Bone marrow (tissue), 2 donors: ENCODE data around the gene MCOLN1.
"Not testable (repeated sequence)": the region's sequence is repeated elsewhere in the genome, so short reads cannot be mapped to it uniquely, and the experiment has no call there.

Source experiments
- DNase-seq, 2 donors: peaks; one replicate each; lab custom pipeline; 2025; lab: John Stamatoyannopoulos, UW

Gene MCOLN1

DNA sequence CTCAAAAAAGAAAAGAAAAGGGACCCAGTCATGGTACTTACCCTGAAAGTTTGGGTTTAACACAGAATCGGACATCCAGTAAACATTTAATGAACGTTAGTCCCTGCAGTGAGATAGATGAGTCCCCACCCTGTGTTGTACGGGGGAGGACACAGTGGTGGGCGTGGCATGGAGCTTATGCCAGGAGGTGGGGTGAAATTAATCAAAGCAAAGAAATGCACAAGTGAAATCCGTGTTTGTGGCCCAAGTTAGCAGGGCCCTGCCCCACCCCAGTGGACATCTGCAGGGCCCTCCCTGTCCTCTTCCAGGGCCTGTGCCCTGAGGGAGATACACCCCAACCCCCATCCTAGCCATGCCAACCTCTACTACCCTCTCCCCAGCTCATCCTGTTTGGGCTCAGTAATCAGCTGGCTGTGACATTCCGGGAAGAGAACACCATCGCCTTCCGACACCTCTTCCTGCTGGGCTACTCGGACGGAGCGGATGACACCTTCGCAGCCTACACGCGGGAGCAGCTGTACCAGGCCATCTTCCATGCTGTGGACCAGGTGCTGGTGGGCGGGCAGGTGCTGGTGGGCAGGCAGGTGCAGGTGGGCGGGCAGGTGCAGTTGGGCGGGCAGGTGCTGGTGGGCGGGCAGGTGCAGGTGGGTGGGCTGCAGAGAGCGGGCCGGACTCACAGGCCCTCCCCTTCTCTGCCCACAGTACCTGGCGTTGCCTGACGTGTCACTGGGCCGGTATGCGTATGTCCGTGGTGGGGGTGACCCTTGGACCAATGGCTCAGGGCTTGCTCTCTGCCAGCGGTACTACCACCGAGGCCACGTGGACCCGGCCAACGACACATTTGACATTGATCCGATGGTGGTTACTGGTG lies 3.9 kb downstream of the MCOLN1 start:
- DNase-seq = no peak

DNA sequence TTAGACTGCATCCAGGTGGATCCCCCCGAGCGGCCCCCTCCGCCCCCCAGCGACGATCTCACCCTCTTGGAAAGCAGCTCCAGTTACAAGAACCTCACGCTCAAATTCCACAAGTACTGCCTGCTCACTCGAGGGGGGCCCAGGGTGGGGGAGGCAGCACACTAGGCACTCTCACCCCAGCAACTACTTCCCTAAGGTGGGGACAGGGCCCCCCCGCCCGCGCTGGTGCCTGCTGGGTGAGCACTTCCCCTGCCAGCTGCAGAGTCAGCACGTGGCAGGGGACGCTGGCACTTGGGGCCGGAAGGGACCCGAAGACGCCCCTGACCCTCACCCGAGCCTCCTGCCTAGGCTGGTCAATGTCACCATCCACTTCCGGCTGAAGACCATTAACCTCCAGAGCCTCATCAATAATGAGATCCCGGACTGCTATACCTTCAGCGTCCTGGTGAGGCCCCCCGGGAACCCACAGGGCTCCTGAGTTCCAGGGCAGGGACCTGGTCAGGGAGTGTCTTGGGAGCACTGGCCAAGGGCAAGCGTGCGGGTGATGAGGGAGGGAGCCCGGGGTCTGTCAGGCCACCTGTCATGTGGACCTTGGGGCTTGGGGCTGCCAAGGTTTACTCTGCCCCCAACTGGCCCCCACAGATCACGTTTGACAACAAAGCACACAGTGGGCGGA lies 5.2 kb downstream of the MCOLN1 start:
- DNase-seq = peak; percentile 4 to 19

DNA sequence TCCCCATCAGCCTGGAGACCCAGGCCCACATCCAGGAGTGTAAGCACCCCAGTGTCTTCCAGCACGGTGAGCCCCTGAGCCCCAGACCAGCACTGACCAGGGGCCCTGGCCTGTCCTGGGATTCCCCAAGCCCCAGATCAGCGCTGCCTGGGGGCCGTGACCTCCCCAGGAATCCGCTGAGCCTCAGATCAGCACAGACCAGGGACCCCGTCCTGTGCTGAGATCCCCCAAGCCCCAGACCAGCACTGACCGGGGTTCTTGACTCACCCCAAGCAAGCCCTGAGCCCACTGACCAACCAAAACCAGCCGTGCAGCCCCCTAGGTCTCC lies 5.7 kb downstream of the MCOLN1 start:
- no peak for DNase-seq

DNA sequence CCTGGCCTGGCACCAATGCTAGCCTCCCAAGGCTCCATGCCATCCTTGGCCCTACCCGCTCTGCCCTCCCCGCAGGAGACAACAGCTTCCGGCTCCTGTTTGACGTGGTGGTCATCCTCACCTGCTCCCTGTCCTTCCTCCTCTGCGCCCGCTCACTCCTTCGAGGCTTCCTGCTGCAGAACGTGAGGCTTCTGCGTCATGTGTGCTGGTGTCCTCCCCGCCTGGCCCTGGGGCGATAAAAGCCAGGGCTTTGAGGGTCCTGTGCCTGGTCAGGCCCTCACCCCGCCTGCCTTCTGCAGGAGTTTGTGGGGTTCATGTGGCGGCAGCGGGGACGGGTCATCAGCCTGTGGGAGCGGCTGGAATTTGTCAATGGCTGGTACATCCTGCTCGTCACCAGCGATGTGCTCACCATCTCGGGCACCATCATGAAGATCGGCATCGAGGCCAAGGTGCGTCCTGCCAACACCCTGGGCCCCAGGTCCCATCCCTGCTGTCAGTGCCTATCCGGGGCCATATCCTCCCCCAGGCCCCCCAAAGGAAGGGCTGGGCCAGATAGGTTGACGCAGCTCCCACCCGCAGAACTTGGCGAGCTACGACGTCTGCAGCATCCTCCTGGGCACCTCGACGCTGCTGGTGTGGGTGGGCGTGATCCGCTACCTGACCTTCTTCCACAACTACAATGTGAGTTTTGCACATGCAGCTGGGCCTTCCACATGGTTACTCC lies 6.3 kb downstream of the MCOLN1 start:
- no peak for DNase-seq

DNA sequence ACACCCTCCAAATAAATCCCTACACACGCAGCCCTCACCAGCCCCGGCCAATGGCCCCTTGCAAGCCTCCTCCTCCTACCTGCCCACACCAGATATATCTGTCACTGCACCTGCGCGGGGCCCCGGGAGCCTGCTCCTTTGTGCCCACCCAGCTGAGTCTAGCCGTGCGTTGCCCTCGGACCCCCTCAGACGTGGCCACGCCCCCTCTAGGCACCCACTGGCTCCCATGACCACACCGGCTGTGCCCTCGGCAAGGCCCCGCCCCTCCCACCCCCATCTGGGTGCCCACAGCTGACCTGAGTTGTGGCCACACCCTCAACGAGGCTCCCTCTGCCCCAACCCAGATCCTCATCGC lies 6.8 kb downstream of the MCOLN1 start:
- DNase-seq = no peak

DNA sequence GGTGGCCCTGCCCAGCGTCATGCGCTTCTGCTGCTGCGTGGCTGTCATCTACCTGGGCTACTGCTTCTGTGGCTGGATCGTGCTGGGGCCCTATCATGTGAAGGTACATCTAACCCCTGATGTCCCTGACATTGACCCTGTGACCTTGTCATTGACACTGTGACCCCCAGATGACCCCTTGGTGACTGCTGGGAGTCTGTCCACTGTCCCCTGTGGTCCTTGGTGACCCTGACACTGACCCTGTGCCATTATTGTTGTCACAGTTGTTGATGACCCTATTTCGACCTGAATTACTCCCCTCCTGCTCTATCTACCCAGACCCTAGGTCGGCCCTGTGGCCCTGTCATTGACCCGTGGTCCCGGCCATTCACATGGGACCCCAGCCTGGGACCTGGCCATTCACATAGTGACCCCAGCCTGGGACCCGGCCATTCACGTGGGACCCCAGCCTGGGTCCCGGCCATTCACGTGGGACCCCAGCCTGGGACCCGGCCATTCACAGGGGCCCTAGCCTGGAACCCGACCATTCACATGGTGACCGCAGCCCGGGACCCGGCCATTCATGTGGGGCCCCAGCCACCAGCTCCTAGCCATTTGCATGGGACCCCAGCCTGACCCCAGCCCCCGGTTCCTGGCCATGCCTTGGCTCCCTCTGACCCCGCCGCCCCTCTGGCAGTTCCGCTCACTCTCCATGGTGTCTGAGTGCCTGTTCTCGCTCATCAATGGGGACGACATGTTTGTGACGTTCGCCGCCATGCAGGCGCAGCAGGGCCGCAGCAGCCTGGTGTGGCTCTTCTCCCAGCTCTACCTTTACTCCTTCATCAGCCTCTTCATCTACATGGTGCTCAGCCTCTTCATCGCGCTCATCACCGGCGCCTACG lies 7.4 kb downstream of the MCOLN1 start:
- no peak for DNase-seq

DNA sequence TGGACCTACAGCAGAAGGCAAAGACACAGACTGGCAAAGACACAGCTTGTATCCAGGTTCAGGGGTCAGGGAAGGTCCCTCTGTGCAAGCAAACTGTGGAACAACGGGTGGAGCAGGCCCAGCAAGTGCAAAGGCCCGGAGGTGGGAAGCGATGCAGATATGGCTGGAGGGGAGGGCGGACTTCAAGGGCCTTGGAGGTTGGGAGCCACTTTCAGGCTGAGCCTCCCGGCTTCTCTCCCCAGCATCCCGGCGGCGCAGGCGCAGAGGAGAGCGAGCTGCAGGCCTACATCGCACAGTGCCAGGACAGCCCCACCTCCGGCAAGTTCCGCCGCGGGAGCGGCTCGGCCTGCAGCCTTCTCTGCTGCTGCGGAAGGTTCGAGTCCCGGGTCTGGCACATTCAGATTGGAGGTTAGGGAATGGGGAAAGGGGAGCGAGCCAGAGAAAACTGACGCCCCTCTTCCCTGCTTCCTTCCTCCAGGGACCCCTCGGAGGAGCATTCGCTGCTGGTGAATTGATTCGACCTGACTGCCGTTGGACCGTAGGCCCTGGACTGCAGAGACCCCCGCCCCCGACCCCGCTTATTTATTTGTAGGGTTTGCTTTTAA lies 11.0 kb downstream of the MCOLN1 start:
- no peak for DNase-seq

DNA sequence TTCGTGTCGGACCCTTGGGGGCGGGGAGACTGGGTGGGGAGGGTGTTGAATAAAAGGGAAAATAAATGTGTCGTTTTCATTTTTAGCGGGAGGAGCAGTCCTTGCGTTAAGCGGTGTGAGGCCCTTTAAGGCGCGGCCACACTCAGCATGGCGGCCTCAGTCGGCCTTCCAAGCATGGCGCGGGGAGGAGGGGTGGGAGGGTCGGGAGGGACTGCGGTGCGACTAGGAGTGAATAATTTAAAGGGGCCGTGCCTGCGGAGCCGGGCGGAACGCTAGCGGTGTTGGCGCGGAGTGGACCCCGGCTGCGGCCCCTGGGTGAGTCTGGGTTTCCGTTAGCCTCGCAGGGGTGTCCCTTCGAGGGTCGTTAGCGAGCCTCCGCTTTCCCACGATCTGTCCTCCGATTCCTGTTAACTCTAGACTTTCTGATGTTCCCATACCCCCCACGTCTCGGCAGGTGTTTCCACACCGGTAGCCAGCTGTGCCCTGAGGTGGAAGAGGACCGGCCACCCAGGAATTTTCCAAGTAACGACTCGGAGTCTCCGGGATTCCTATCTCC lies 11.6 kb downstream of the MCOLN1 start:
- peak; percentile 40 to 62 for DNase-seq

DNA sequence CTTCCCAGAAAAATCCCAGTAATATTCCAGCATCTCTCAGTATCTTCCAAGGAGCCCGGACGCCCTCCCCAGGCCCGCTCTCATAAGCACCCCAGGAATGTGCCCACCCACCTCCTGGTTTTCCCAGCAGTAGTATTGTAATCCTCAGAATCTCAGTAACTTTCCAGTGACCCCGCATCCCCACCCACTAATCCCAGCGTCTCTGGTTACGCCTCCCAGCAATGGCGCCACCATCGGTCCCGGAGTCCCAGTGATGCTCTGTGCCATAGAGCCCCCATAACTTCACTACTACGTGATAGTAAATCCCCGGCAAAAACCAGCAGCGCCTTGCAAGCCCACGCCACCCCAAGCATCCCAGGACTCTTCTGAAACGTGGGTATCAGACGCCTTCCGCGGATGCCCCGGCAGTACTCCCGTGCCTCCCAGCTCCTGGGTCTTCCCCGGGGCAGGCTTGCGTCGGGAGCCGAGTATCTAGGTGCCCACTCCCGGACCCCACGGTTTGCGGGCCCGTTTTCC lies 12.2 kb downstream of the MCOLN1 start:
- peak in 1 of 2 donors; percentile 28 for DNase-seq

DNA sequence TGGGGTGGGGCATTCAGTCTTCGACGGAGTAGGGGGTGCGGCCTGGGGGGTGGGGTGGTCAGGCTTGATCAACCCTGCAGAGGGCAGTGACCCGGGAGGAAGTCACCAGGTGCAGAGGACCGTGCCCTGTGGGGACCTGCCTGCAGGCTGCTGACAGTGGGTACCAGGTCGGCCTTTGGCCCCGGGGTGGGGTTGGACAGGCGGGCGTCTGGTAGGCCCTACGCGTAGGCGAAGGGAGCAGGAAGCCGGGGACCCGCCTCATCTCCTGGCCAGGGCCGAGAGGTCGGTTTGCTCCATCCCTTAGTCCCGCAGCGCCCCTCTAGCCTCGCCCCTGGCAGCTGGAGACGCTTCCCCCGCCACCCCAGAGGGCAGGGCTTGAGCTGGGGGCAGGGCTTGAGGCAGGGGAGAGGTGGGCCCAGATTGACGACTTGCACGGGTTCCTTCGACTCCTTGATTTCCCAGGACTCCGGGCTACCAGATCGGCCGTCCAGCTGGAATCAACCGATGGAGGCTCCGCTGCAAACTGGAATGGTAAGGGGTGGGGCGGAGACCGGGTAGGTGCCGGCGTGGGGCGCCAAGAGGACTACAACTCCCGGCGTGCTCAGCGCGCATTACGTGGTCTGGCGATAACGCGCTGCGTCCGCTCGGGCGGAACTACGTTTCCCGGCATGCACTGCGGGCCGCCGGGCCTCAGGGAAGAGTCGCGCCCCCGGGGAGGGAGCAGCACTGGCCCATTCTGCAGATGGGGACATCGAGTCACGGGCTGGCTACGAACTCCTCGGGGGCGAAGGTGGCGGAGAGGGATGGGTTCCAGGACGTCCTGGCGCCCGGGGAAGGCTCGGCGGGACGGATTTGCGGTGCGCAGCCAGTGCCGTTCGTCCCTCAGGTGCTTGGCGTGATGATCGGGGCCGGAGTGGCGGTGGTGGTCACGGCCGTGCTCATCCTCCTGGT lies 12.9 kb downstream of the MCOLN1 start, which contains the start of gene PNPLA6:
PNPLA6 (plus strand) TSS at position 671 of the 951 bp plus-strand sequence; CDS start at position 743, 72 bp downstream.
- DNase-seq = peak; percentile 74 to 84

DNA sequence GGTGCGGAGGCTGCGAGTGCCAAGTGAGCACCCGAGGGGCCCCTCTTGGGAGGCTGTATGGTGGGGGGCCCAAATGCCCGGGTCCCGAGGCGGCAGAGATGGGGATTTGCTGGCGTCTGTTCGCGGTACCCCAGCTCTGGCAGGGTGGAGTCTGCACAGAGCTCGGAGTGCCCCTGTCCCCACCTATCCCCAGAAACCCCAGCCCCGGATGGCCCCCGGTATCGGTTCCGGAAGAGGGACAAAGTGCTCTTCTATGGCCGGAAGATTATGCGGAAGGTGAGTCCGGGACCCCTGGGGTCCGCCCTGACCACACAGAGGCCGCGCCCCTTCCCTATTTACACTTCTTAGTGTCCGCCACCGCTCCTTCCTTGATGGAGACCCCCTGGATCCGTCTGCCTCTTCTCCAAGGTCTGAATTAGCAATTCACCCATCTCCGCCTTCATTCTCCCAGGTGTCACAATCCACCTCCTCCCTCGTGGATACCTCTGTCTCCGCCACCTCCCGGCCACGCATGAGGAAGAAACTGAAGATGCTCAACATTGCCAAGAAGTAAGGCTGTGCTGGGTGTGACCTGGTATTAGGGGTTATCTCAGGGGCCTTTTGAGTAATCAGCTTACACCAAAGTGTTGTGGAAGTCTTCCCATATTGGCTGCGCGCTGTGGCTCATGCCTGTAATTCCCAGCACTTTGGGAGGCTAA lies 13.7 kb downstream of the MCOLN1 start:
- no peak for DNase-seq

DNA sequence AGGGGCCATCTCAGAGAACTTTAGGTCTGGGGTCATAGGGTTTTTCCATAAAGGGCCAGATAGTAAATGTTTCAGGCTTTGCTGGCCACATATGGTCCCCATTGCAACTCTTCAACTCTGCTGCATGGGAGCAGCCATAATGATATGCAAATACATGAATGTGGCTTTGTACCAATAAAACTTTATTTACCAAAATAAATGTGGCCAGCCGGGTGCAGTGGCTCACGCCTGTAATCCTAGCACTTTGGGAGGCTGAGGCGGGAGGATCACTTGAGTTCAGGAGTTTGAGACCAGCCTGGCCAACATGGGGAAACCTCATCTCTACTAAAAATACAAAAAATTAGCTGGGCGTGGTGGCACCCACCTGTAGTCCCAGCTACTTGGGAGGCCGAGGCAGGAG lies 16.6 kb downstream of the MCOLN1 start:
- not testable (repeated sequence) for DNase-seq

DNA sequence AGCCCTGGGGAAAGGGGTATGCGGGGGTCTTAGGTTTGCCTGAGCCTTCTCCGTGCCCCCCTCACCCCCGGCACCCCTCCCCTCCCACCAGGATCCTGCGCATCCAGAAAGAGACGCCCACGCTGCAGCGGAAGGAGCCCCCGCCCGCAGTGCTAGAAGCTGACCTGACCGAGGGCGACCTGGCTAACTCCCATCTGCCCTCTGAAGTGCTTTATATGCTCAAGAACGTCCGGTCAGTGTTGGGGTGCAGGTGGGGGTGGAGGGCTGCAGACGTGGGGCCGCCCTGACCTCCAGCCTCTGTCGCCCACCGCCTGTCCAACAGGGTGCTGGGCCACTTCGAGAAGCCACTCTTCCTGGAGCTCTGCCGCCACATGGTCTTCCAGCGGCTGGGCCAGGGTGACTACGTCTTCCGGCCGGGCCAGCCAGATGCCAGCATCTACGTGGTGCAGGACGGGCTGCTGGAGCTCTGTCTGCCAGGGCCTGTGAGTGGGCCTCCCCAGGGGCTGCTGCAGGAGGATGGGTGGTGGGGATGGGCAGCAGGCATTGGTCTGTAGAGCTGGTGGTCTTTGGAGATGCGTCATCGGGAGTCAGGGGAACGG lies 17.5 kb downstream of the MCOLN1 start:
- DNase-seq = no peak

DNA sequence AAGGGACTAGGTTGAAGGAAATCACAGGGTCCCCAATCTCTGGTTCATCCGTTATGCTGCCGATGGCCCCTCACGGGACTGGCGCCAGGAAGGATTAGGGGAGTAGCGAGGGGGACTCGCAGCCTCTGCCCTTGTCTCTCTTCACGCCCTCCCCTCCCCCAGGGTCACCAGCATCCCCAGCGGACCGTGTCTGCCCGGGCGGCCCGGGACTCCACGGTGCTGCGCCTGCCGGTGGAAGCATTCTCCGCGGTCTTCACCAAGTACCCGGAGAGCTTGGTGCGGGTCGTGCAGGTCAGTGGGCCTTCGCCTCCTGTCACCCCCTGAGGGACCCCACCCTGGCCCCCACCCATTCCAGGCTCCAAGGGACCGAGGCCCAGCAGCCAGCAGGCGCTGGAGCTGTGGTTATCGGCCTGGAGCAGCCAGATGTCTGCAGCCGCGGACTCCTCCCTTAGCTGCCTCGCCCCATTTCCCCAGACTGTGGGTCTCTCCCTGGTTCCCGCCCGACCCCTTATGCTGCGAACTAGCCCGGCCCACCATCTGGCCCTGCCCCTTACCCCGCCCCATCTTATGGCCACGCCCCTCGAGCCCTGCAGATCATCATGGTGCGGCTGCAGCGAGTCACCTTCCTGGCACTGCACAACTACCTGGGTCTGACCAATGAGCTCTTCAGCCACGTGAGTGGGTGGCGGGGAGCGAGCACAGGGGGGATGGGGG lies 18.5 kb downstream of the MCOLN1 start:
- no peak for DNase-seq

DNA sequence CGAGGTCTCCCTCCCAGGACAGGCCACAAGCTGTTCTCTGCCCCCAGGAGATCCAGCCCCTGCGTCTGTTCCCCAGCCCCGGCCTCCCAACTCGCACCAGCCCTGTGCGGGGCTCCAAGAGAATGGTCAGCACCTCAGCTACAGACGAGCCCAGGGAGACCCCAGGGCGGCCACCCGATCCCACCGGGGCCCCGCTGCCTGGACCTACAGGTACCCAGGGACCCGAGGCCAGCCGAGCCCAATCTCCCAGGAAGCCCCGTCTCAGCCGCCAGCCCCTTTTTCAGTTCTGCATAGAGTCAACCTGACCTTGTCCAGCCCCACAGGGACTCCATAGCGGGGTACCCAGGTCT lies 19.0 kb downstream of the MCOLN1 start:
- no peak for DNase-seq

DNA sequence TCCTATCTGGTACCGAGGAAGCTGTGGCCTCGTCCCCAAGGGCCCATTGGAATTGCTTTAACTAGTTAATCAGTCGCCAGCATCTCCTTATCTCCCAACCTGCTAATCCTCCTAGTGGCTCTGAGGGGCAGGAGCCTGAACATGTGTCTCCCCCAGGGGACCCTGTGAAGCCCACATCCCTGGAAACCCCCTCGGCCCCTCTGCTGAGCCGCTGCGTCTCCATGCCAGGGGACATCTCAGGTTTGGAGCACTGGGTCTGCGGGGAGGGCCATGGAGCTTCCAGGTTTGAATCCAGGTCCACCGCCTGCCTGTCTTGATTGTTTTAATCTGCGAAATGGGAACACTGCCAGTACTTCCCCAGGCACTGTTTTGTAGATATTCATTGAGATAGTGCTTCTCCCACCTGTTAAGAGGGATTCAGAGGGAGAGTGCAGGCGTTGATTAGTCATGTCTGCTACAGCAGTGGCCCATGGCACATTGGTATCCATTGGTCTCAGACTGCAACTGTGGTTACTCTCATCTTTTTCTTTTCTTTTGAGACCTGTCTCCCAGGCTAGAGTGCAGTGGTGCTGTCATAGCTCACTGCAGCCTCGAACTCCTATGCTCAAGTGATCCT lies 19.5 kb downstream of the MCOLN1 start:
- DNase-seq = no peak

DNA sequence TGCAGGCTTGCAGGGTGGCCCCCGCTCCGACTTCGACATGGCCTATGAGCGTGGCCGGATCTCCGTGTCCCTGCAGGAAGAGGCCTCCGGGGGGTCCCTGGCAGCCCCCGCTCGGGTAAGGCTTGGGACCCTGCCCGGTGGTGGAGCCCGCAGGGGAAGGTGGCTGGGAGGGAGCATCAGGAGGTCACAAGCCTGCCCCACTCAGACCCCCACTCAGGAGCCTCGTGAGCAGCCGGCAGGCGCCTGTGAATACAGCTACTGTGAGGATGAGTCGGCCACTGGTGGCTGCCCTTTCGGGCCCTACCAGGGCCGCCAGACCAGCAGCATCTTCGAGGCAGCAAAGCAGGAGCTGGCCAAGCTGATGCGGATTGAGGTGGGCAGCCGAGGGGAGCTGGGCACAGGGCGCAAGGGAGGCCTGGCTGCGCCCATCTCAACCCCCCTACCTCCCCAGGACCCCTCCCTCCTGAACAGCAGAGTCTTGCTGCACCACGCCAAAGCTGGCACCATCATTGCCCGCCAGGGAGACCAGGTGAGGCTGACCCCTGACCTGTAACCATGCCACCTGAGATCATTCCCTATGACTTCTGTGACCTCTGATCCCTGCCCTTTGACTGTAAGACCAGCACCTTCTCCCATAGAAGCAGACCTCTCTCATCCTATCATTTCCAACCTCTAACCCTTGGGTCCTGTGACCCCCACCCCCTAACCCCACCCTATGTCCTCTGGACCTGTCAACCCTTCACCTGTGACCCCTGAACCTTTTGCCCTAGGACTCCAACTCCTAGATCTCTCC lies 20.3 kb downstream of the MCOLN1 start:
- no peak for DNase-seq
